ENCODE measurements around the gene TYROBP. TPM values are rescaled to one million over a fixed set of nuclear protein-coding genes. Genes with fewer than 3 reads are reported as not detected.

Gene TYROBP
- total RNA-seq, 1 experiment from 2014 or later: not detected

GRCh38 chr19:35862528-35862927 lies 45.6 kb downstream of the TYROBP start:
- no peak overlapping the region for H3K56ac ChIP-seq (ENCODE audit: insufficient read length, low read depth, low read length)
- H3K79me2 ChIP-seq (ENCODE audit: insufficient read depth, low read length): no peaks in the 10 kb centered on the region
- no peak overlapping the region for H3K4me2 ChIP-seq (ENCODE audit: insufficient read depth, insufficient read length, low read length)
- no peak overlapping the region for H2BK120ac ChIP-seq (ENCODE audit: low read depth, low read length, poor library complexity, severe bottlenecking)
- peaks cover 3 to 5% (median 4%) of the 10 kb centered on the region in 3 experiments; a peak in 4 of 7 replicates for H3K36me3 Mint-ChIP-seq (ENCODE audit: insufficient read depth in 1 of 3, low read depth in 3 of 3)
- no peak overlapping the region for H3K23ac ChIP-seq (ENCODE audit: insufficient read length, low read depth, low read length)
- H3K4me1 ChIP-seq (ENCODE audit: insufficient read depth, low read length): no peaks in the 10 kb centered on the region
- H3K9ac ChIP-seq (ENCODE audit: extremely low read depth, insufficient read length, low read length): no peak overlapping the region
- TF ChIP-seq CTCF (conservative IDR thresholded peaks at IDR 0.05): no peak
- H3K4ac ChIP-seq (ENCODE audit: low read depth, low read length): no peak overlapping the region
- H2BK20ac ChIP-seq (ENCODE audit: low read depth, low read length, poor library complexity, severe bottlenecking): no peak overlapping the region
- WGBS (ENCODE audit: extremely low coverage, insufficient read length, low lambda C conversion rate): no CpG with 5 or more reads among the region's 14 CpGs
- no peak overlapping the region for H3K27ac ChIP-seq (ENCODE audit: insufficient read length, low read depth, low read length)
- H3K9me3 Mint-ChIP-seq: no peaks in the 10 kb centered on the region; a peak in 1 of 5 replicates
- H4K5ac ChIP-seq (ENCODE audit: insufficient read length, low read depth, low read length): no peak overlapping the region
- H3T11ph ChIP-seq (ENCODE audit: low read length): no peak overlapping the region
- H3K14ac ChIP-seq (ENCODE audit: insufficient read depth, low read length): no peak overlapping the region
- no peak overlapping the region for H2BK12ac ChIP-seq (ENCODE audit: insufficient read length, low read depth, low read length)
- no peak overlapping the region for H3K18ac ChIP-seq (ENCODE audit: insufficient read length, low read depth, low read length)
- H4K20me1 ChIP-seq (ENCODE audit: control insufficient read depth, insufficient read depth, insufficient read length): no peaks in the 10 kb centered on the region
- no peaks in the 10 kb centered on the region for H3K79me1 ChIP-seq (ENCODE audit: insufficient read depth, low read depth, low read length, poor library complexity, severe bottlenecking)
- H2BK5ac ChIP-seq (ENCODE audit: insufficient read length, low read length): no peak overlapping the region
- H4K8ac ChIP-seq (replicated peaks; ENCODE audit: insufficient read length, low read depth, low read length): no peak overlapping the region
- no peaks in the 10 kb centered on the region for H3K9me3 ChIP-seq (ENCODE audit: control insufficient read depth, low read depth, low read length)
- no peak for DNase-seq
- H3K27me3 Mint-ChIP-seq (ENCODE audit: low read depth): peaks cover 91% of the 10 kb centered on the region
- no peak overlapping the region; a peak in 2 of 5 replicates for H3K4me3 Mint-ChIP-seq
- peaks cover 7 to 11% of the 10 kb centered on the region in 2 experiments for H3K4me1 Mint-ChIP-seq
- no peak overlapping the region for H2AFZ ChIP-seq (ENCODE audit: low read length)
- no peak overlapping the region for H2AK5ac ChIP-seq (ENCODE audit: insufficient read length, low read length)
- no peak overlapping the region for H4K91ac ChIP-seq (ENCODE audit: insufficient read length, low read depth, low read length)
- no peak overlapping the region for H3K27ac Mint-ChIP-seq
- peaks cover 4% of the 10 kb centered on the region; the same call in 1 of the 2 replicates for H3K27me3 ChIP-seq (ENCODE audit: insufficient read depth, low read length)
- H2BK15ac ChIP-seq (ENCODE audit: low read depth, low read length): no peak overlapping the region
- peaks cover 8% of the 10 kb centered on the region for H3K23me2 ChIP-seq (ENCODE audit: insufficient read length, low read depth, low read length, poor library complexity, severe bottlenecking)
